HepG2 (cell line): ENCODE data around the gene PUS3.

Experiments
- CHD4 ChIP-seq: fragments of 200-600 bp; sonication (generic); IDR thresholded peaks from 2 replicates; pipeline ENCODE4 v1.7.0; 2017; ENCODE audit warnings: mild to moderate bottlenecking, low read length, borderline replicate concordance
- FOXK2 ChIP-seq: fragments of 450-650 bp; IDR thresholded peaks from 2 replicates; pipeline ENCODE4 v1.6.1; 2016
- MAX ChIP-seq: IDR thresholded peaks from 2 replicates; pipeline ENCODE4 v1.6.1; 2012; ENCODE audit warnings: inconsistent platforms
- MXI1 ChIP-seq: IDR thresholded peaks from 3 replicates; pipeline ENCODE4 v1.6.1; 2012; ENCODE audit warnings: low read depth, low read length, inconsistent platforms, borderline replicate concordance
- NFRKB ChIP-seq: fragments of 450-650 bp; IDR thresholded peaks from 2 replicates; pipeline ENCODE4 v1.6.1; 2017
- POLR2A ChIP-seq, 2 experiments: IDR thresholded peaks; 2 replicates each; pipeline ENCODE4 v1.6.1; 2011; ENCODE audit warnings: low read depth in 2 of 2, low read length in 2 of 2, mild to moderate bottlenecking in 1 of 2, moderate library complexity in 1 of 2; ENCODE audit not compliant: insufficient read depth in 1 of 2
- POLR2AphosphoS5 ChIP-seq: IDR thresholded peaks from 2 replicates; pipeline ENCODE4 v1.6.1; 2012; ENCODE audit warnings: low read depth, low read length
- TF ChIP-seq, protein P1 (sequence below): sonication (generic); formaldehyde crosslinking; IDR thresholded peaks from 2 replicates; pipeline ENCODE4 v1.8.0; 2022; ENCODE audit warnings: mild to moderate bottlenecking, missing genetic modification reagents; ENCODE audit not compliant: insufficient replicate concordance

DNA sequence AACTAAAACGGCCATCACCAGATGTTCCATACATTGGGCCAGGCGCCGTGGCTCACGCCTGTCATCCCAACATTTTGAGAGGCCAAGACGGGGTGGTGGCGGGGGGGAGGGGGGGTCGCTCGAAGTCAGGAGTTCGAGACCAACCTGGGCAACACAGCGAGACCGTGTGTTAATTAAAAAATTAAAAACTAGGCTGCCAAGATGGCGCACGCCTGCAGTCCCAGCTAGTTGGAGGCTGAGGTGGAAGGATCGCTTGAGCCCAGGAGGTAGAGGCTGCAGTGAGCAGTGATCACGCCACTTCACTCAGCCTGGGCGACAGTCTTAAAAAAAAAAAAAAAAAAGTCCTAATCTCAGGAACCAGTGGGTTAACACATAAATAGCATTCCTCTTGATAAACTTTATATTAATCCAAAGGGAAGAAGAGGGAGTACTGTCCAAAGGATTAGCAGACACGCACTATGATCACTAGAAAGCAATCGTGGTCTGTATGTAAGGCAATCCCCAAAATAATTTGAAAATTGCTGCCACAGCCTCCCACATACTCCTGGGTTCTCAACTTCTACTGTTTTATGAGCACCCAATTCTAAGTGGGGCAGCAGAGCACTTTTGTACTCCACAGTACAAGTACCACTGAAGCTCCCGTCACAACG, 604 bp downstream of the PUS3 start:
- TF ChIP-seq POLR2AphosphoS5 (no peak), FOXK2 (no peak), POLR2A (IDR thresholded peaks at IDR 0.05; ENCODE audit: insufficient read depth in 1 of 2, low read depth in 2 of 2, low read length in 2 of 2) (no peak), NFRKB (no peak), MXI1 (no peak), CHD4 (no peak), MAX (no peak)
- TF ChIP-seq, protein P1, sequence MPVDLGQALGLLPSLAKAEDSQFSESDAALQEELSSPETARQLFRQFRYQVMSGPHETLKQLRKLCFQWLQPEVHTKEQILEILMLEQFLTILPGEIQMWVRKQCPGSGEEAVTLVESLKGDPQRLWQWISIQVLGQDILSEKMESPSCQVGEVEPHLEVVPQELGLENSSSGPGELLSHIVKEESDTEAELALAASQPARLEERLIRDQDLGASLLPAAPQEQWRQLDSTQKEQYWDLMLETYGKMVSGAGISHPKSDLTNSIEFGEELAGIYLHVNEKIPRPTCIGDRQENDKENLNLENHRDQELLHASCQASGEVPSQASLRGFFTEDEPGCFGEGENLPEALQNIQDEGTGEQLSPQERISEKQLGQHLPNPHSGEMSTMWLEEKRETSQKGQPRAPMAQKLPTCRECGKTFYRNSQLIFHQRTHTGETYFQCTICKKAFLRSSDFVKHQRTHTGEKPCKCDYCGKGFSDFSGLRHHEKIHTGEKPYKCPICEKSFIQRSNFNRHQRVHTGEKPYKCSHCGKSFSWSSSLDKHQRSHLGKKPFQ (CRISPR knock-in tag): no peak
